ENCODE data around the gene VWCE.
A peak's percentile ranks its signal among the peaks of the same experiment; 100 is the strongest.

The VWCE gene, protein sequence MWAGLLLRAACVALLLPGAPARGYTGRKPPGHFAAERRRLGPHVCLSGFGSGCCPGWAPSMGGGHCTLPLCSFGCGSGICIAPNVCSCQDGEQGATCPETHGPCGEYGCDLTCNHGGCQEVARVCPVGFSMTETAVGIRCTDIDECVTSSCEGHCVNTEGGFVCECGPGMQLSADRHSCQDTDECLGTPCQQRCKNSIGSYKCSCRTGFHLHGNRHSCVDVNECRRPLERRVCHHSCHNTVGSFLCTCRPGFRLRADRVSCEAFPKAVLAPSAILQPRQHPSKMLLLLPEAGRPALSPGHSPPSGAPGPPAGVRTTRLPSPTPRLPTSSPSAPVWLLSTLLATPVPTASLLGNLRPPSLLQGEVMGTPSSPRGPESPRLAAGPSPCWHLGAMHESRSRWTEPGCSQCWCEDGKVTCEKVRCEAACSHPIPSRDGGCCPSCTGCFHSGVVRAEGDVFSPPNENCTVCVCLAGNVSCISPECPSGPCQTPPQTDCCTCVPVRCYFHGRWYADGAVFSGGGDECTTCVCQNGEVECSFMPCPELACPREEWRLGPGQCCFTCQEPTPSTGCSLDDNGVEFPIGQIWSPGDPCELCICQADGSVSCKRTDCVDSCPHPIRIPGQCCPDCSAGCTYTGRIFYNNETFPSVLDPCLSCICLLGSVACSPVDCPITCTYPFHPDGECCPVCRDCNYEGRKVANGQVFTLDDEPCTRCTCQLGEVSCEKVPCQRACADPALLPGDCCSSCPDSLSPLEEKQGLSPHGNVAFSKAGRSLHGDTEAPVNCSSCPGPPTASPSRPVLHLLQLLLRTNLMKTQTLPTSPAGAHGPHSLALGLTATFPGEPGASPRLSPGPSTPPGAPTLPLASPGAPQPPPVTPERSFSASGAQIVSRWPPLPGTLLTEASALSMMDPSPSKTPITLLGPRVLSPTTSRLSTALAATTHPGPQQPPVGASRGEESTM

DNA sequence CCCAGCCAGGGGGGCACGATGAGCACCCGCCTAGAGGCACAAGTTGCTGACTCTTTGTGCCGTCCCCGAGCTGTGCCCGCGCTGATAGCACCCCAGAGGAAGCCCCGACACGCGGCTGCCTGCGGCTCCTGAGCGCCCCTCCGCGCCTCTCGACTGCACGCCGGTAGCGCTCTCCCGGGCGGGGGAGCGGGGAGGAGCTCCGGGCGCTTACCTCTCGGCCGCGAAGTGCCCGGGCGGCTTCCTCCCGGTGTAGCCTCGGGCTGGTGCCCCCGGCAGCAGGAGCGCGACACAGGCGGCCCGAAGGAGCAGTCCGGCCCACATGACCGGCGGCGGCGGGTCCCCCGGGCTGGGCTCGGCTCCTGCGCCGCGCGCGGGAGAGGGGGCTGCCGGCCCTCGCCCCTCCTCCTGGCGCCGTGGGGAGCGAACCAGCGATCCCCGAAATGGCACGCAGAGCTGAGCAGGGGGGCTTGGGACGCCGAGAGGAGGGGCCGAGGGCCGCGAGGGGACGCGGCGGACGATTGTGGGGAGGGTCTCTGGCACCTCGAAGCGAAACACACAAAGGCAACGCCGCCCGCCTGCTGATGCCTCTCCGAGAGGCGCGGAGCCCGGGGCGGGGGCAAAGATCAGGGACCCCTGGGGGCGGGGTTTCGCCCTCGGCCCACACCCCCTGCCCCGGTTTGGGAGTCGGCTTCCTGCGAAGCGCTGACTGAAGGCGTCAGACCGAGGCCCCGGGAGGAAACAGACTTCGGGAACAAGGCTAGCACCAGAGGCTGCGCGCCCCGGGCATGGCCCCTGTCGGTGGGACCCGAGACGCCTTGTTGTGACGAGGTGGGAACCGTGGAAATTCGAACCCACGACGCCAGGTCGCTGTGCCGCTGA is at the start of gene VWCE:
Gene VWCE, minus strand, starts transcription at position 600 of the 879 bp plus-strand sequence. Its CDS starts 279 bp downstream, at position 321.
- peak; percentile 43 for DNase-seq

DNA sequence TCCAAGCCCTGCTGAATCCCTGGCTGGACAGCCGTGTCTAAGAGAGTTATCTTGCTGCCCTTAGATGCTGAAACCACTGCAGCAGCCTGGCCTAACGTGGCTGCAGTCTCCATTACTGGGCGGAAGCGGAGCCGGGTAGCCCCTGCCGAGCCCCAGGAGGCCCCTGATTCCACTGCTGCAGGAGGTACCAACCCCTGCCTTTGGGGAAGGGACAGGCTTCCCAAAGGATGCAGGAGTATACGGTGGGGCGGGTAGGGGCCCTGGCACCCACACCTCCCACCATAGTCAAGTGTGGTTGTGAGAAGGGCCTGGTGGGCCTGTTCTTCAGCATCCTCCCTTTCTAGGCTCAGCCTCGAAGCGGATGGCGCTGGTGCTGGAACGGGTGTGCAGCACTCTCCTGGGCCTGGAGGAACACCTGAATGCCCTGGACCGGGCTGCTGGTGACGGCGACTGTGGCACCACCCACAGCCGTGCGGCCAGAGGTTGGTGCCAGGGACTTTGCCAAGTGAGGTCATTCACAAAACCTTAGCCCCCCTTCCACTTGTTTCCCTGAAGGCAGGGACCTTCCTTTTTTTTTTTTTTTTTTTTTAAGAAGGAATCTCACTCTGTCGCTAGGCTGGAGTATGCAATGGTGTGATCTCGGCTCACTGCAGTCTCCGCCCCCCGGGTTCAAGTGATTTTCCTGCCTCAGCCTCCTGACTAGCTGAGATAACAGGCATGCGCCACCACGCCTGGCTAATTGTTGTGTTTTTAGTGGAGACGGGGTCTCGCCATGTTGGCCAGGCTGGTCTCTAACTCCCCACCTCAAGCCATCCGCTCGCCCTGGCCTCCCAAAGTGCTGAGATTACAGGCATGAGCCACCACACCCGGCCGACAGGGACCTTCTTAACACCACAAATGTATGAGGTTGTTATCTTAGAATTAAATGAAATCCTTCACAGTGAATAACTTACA is 49.0 kb upstream of the VWCE start:
- DNase-seq, result no peak

DNA sequence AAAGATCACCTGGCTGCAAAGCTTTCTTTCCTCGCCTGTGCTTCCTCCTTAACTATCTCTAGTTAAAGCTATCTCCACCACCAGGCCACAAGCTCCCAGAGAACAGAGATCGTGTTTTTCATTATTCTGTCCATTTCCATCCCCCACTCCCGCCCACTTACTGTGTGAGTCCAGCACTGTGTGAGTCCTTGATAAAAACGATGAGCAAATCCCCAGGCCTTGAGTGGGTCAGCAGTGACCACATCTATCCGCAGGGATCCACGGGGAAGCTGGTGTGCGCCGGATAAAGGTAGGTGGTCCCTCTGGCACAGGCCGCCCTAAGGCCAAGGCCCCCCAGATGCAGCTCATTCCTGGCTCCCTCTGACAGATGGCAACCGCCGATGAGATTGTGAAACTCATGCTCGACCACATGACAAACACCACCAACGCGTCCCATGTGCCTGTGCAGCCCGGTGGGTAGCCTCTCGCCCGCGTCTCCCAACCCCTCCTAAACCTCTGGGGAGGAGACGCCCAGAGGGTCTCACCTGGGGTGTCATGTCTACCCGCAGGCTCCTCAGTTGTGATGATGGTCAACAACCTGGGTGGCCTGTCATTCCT is 47.2 kb upstream of the VWCE start:
- DNase-seq, result no peak

DNA sequence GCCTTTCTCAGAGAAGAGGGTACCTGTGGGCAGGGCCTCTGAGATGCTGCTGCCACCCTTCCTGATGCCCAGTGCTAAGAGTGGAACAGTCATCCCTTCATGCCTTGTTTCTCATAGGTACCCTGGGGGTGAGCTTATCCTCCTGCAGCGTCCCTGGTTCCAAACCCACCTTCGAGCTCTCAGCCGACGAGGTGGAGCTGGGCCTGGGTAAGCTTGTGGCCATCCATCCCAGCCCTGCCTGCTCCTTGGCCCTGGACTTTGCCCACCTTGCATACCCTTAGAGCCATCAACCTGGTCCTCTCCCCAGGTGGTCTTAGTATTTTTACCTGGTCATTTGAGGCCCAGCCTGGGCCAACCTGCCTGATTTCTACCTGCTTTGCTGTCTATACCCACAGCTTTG is 46.6 kb upstream of the VWCE start:
- no peak for DNase-seq

DNA sequence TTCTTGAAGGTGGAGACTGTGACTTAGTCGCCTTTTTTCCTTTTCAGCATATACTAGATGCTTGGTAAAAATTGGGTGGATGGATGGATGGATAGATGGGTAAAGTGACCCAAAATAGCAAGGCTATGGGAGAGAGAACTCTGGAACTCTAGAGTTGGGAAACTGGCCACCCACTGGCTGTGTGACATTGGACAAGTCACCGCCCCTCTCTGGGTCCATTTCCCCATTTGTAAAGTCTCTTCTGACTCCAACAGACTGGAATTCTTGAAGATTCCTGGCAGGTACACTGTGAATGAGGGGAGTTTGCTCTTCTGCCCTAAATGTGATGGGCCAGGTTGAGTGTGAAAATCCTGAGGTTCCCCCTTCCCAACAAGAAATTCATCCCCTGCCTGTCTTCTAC is 45.9 kb upstream of the VWCE start:
- DNase-seq, result no peak

DNA sequence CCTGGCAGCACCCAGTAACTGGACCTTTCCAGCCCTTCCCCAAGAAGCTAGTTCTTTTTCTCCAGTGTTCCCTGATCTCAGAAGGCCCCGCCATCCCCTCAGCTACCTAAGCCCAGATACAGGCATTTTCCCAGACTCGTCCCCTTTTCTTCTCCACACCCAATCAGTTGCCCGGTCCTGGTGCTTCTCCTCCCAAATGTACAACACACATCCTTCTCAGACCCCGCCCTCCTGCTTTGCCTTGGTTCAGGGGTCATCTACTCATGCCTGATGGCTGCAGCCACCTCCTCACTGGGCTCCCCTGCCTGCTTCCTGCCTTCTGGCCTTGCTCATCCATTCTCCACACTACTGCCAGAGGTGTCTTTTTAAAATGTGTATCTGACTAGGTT is 44.4 kb upstream of the VWCE start:
- DNase-seq, result no peak

DNA sequence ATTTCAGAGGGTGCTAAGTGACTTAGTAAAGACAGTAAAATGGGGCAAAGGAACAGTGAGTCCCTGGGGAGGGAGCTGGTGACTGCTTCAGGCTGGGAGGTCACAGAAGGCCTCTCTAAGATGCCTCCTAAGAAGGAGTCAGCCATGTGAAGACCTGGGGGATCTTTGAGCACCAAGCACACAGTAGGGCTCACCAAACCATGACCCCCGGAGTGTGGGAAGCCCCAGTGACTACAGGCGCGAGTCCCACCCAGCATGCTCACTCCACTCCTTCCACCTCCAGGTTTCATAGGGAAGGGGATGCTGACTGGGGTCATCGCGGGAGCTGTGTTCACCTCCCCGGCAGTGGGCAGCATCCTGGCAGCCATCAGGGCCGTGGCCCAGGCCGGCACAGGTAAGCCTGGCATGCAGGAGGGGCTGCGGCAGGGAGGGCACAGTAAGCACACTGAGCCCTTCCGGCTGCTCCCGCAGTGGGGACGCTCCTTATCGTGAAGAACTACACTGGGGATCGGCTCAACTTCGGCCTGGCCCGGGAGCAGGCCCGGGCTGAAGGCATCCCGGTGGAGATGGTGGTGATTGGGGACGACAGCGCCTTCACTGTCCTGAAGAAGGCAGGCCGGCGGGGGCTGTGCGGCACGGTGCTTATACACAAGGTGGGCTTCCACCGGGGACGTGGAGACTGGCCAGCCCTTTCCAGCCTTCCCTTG is 43.8 kb upstream of the VWCE start:
- DNase-seq, result no peak

DNA sequence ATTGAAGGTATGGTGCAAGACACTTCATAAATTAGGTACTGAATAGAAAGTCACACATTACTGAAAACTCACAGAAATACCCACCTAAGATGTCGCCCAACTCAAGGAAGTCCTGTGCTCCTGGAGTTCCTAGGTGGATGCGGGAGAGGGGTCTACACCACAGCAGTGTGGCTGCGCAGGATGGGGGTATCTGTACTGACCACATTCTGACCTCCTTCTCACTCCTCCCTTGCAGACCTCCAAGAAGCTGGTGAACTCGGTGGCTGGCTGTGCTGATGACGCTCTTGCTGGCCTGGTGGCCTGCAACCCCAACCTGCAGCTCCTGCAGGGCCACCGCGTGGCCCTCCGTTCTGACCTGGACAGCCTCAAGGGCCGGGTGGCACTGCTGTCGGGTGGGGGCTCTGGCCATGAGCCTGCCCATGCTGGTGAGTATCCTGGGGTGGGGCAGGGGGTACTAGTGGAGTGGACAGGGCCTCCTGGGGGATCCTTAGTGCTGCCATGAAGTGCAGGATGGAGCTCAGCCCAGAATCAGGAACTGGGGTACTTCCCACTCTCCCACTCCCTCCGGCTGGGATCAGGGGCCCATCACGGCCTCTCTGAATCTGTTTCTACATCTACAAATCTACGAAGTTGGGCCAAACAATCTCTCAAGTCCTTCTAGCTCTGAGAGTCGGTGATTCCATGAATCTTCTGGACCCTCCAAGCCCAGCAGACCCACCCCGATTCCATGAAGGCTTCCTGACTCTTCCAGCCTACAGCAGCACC is 42.8 kb upstream of the VWCE start:
- no peak for DNase-seq

DNA sequence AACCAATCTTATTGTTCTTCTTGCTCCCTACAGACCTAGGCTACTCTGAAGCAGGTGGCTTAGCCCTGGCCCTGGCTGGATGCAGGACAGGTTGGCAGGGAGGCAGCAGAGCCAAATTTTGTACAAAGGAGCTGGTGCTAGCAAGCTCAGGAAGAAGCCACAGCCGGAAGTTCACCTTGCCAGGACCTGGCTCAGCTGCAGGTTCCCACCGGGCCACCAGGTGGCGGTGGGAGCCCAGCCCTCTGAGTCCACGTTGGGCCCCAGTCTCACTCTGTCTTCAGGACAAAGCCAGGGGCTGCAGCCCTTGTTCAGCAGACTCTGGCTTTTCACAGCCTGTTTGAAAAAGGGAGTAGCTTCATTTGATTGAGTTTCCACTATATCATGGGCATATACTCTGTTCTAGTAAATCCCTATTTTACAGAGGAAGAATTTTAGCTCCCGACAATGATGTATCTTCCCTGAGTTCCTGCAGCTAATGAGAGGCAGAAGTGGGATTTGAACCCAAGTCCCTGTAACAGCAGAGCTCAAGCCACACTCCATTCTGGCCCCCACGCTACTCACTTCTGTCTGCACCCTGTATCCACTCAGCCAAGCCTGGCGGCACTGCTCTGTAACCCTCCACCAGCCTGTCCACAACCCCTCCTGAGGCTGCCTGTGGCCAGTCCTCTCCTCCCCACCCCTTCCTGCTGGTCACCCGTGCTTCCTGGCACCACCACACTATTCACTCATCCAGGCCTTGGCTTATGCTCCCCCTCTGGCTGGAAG is 41.2 kb upstream of the VWCE start:
- peak; percentile 65 for DNase-seq

DNA sequence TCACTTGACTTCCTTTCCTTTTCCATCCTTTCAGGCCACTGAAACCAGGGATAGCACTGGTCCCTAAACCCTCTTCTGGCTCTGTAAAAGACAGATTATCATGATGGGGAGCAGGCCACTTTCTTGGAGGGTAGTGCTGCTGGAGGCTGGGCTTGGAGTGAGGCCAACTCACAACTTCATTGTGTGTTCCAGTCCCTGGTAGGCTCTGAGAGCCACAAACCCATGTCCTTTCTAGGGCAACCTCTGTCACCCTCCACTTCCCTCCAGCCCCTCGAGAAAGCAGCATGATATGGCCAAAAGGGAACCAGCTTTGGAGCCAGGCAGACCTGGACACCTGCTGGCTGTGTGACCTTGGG is 40.2 kb upstream of the VWCE start:
- no peak for DNase-seq

DNA sequence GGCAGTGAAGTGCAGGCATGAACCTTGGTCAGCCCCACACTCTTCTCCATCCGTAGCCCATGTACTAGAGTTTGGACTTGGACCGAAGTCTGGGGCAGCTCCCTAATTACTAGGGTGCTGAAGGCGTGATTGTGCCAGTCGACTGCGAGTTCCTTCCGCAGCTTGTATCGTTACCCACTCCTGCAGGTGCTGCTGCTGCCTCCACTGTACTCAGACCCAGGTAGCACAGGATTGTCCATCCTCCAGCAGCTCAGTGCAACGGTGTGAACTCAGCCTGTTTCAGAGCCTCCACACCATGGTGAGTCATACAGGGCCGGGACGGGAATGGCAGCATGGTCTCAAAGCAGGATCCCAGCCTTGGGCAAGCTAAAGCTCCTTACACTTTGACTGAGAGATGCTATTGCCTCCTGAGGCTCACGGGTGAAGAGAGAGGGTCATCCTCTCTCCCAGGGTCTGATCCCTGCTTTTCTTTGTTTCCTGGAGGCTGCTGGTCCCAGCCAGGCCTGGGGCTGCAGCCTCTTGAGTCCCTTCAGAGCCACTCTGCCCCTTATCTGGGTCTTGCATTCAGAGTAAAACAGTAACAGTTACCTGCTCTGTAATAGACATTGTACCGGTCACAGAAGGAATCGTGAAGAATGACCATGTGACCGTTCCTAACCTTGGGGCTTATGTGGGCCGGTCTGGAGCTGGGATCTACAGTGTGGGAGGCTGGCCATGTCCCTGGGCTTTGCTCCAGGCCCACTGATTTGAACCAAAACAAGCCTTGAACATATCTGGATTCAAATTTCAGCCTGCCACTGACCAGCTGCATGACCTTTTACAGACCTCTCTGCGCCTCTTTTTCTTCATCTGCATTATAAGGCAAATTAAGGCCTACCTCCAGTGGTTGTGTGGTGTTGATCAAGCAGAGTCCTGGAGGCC is 39.6 kb upstream of the VWCE start:
- DNase-seq, result no peak

DNA sequence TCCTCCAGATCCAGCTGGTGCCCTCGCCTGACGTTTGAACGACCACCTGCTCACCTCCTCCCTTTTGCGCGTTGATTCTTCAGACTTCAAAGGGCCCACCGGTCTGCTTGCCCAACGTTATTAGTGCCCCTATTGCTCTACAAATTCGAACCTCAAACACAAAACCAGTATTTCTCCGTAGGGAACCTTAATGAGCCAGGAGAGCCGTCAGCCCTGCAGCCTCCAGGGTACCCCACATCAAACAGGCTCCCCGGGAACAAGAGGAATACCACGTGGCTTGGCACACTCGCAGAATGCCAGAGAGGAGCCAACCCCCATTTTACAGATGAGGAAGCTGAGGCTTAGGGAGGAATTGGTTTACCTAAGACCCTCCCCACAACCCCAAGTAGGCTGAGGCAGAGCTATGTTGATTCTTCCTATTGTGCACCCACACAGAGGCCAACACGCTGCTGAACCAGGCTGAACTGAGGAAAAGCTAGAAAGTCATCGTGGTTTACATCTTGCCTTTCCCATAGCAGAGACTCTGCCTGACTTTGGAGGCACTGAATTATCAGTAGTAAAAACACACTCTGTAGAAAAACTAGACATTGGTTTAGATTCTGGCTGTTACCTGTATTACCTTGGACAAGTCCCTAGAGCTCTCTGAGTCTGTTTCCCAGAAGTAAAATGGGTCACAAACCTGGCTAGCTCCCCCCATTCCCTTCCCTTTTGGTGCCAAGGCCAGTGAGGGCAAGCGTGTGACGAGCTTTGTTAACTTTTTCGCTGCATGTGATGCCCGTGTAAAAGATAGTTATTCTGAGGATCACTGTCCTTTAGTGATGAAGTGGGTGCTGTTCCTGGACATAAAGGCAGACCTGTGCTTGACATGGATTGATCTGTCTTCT is 38.7 kb upstream of the VWCE start:
- DNase-seq, result no peak

DNA sequence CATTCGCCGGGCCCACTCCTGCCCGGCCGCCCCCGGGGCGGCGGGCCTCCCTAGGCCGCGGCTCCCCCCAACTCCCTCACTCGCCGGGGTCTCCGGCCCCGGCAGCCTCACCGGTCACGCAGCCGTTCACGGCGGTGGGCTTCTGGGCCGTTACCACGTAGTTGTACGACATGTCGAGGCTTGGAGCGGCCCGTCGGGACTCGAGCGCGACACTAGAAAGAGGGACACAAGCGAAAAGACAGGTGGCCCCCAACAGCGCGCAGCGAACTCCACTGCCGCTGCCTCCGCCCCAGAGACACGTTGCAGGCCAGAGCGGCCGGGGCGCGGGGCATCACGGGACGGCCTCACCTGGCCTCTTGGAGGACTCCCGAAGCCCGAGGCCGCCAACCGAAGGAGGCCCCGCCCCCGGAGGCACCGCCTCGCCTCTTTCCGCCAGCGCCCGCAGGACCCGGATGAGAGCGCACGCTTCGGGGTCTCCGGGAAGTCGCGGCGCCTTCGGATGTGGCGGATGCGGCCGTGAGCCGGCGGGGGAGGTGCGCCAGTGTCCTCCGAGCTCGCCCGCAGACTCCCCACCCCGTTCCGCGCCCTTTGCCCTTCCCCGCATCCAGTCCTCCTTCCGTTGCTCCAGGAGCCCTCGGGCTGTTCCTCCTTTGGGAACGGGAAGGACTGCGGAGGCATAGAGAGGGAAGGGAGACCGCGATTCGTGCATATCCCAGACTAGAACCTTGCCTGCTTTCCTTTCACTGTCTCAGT is 37.9 kb upstream of the VWCE start, which contains the start of the genes DDB1 and TKFC:
Gene DDB1, minus strand, starts transcription at position 309 of the 753 bp plus-strand sequence. Its CDS starts 137 bp downstream, at position 172.
Gene TKFC, plus strand, starts transcription at position 432 of the 753 bp plus-strand sequence. CDS start 1,501 bp downstream, outside the sequence.
- DNase-seq, result peak; percentile 77

DNA sequence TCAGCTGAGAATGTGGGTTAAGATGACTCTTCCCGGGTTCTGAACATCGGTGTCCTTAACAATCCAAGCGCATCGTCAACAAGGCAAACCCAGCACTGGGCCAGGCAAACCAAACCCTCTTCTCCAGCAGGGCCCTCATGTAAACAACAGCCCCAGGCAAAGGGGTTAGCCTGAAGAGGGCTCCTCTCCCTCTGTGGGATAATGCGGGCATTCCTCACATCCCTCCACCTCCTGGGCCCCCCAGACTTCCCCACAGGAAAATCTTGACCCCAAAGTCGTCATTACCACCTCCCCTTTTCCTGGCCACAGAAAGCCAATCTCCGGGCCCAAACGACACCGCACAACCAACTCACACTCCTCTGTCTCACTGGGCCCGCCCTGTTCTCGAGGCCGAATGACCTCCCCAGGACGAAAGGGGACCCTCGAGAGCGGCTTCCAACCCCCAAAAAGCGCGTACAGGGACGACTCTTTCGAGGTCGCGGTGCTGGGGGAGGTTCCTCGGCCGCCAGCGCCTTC is 37.2 kb upstream of the VWCE start:
- no peak for DNase-seq

DNA sequence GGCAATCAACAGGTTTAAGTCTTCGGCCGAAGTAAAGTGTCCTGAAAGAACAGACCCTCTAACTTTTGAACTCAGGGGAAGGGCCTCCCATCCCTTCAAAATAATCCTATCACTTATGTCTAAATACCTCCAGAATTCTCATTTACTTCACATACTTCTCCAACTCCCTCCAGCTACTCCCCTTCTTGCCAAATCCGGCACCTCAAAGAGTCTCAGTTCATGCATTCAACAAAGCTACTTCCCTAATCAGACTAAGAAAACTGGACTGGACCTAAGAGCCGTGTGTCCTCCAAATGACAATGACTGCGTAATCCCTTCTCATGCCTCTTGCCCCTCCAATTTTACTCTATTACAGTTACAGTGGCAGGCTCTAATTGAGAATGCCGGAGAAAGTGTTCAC is 36.5 kb upstream of the VWCE start:
- DNase-seq, result no peak

DNA sequence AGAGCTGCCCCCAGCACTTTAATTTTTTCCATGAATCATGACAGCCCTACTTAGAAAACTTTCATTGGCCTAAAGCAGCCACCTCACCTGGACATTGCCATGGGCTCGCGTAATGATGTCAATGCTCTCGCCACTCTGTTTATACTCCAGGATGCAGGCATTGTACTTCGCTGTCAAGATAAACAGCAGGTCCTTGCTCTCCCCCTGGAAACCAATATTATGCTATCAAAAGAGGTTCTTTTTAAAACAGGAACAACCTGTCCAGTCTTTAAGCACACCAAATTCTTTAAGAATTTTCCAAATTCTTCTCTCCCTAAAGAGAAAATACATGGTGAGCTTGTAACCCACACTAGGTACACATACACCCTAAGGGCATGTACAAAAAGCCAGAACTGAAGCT is 34.8 kb upstream of the VWCE start:
- no peak for DNase-seq

Measured in NCI-H1694 treated with DMSO at 0.1 percent for 48 hours (cell line).